Rectal smooth muscle tissue (tissue), 1 donor: ENCODE measurements around the gene NCOA1.
"Not testable (repeated sequence)": the region's sequence is repeated elsewhere in the genome, so short reads cannot be mapped to it uniquely, and the experiment has no call there.

ENCODE experiments used
- H3K27ac ChIP-seq: one replicate; pipeline ENCODE4 v1.7.0; 2013; ENCODE audit warnings: low read depth, low read length, inconsistent platforms
- H3K27me3 ChIP-seq: one replicate; pipeline ENCODE4 v1.7.0; 2013; ENCODE audit warnings: low read length; ENCODE audit not compliant: control insufficient read depth, insufficient read depth
- H3K36me3 ChIP-seq: one replicate; pipeline ENCODE4 v1.7.0; 2013; ENCODE audit warnings: low read length; ENCODE audit not compliant: control insufficient read depth, insufficient read depth
- H3K4me1 ChIP-seq: one replicate; pipeline ENCODE4 v1.7.0; 2013; ENCODE audit warnings: low read length; ENCODE audit not compliant: control insufficient read depth, insufficient read depth
- H3K4me3 ChIP-seq: one replicate; pipeline ENCODE4 v1.7.0; 2013; ENCODE audit warnings: low read length
- H3K9ac ChIP-seq: one replicate; pipeline ENCODE4 v1.7.0; 2013; ENCODE audit warnings: low read length

NCOA1 gene

DNA sequence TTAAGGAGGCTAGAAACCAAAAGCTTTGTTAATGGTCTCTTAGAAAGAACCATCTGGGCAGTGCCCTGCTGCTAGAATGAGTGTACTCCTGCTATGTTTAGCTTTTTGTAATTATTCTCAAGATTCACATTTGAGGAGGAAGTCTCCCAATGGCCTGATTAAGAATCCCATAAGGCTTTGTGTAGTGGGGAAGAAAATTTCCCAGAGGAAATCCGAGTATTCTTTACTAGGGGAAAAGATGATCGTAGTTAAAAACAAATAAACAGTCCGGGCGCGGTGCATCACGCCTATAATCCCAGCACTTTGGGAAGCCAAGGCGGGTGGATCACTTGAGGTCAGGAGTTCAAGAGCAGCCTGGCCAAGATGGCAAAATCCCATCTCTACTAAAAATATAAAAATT is 184.3 kb downstream of the NCOA1 start:
- Histone ChIP-seq H3K27me3 (no peaks in the 10 kb centered on the region), H3K36me3 (peaks cover 3% of the 10 kb centered on the region), H3K4me3 (no peak overlapping the region), H3K27ac (no peak overlapping the region), H3K9ac (no peak overlapping the region), H3K4me1 (no peaks in the 10 kb centered on the region)

DNA sequence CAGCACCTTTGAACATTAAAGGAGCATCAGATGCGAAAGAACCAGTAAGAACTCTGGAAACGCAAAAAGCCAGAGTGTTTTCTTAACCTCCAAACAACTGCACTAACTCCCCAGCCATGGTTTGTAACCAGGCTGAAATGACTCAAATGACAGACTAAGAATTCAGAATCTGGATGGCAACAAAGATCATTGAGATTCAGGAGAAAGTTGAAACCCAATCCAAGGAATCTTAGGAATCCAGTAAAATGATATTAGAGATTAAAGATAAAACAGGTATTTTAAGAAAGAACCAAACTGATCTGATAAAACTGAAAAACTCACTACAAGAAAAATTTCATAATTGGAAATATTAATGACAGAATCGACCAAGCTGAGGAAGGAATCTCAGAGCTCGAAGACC is 185.4 kb downstream of the NCOA1 start:
- H3K9ac ChIP-seq = no peak overlapping the region
- H3K36me3 ChIP-seq = peaks cover 3% of the 10 kb centered on the region

DNA sequence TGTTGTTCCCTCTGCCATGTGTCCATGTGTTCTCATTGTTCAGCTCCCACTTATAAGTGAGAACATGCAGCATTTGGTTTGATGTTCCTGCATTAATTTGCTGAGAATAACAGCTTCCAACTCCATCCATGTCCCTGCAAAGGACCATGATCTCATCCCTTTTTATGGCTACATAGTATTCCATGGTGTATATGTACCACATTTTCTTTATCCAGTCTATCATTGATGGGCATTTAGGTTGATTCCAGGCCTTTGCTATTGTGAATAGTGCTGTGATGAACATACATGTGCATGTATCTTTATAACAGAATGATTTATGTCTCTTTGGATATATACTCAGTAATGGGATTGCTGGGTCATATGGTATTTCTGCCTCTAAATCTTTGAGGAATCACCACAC is 187.0 kb downstream of the NCOA1 start:
- not testable (repeated sequence) for H3K4me3 ChIP-seq, H3K27ac ChIP-seq, H3K9ac ChIP-seq, H3K4me1 ChIP-seq, H3K27me3 ChIP-seq, H3K36me3 ChIP-seq

More for the DNA sequence above, 185.4 kb downstream of the NCOA1 start:
- no peaks in the 10 kb centered on the region for H3K27me3 ChIP-seq
- H3K4me1 ChIP-seq = no peaks in the 10 kb centered on the region
- H3K27ac ChIP-seq = no peak overlapping the region
- no peak overlapping the region for H3K4me3 ChIP-seq

DNA sequence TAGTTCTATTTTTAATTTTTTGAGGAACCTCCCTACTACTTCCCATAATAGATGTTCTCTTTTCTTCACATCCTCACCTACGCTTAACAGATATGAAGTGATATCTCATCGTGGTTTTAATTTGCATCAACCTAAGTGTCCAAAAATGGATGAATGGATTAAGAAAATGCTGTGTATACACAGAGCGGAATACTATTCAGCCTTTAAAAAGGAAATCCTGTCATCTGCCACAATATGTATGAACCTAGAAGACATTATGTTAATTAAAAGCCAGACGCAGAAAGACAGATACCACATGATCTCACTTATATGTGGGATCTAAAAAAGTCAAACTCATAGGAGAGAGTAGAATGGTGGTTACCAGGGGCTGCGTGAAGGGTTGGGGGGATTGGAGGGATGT is 189.1 kb downstream of the NCOA1 start:
- Histone ChIP-seq H3K27me3 (no peaks in the 10 kb centered on the region), H3K4me1 (no peaks in the 10 kb centered on the region), H3K36me3 (no peaks in the 10 kb centered on the region), H3K4me3 (no peak overlapping the region), H3K27ac (no peak overlapping the region), H3K9ac (no peak overlapping the region)

DNA sequence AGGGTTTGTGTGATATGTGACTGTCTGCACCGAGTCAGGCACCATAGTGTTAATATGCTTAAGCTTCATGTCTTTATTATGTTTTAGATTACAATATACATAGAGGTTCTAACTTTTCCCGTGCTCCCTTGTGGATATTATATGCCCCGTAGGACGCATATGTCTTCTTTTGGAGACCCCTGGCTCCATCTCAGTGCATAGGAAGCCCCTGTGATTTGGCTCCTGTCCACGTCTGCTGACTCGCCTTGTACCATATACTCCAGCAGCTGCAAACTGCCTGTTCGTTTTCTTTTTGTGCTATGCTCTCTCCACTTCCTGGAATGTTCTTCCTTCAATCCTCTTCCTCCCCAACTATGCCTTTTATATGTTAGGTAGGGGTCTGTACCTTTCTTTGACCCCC is 191.2 kb downstream of the NCOA1 start:
- H3K36me3 ChIP-seq = no peaks in the 10 kb centered on the region
- no peak overlapping the region for H3K4me3 ChIP-seq
- no peak overlapping the region for H3K27ac ChIP-seq
- no peaks in the 10 kb centered on the region for H3K4me1 ChIP-seq
- H3K9ac ChIP-seq = no peak overlapping the region
- no peaks in the 10 kb centered on the region for H3K27me3 ChIP-seq

DNA sequence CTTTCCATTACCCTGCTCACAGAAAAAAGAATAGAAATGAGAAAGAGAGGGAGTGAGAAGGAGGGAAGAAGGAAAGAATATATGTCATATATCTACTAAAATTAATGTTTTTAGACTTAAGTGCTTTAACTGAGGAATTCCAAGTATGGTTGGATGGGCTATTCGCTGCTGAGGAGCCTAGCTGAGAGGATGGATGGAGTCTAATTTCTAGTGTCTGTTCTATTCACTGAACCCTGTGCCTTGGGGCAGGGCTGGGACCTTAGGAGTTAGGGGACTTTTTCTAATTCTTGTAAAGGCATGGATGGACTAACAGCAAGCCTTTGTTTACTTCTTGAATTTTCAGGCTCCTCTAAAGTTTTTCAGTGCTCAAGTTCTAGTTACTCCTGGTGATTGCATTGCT is 192.4 kb downstream of the NCOA1 start:
- Histone ChIP-seq H3K27me3 (no peaks in the 10 kb centered on the region), H3K36me3 (no peaks in the 10 kb centered on the region), H3K4me1 (no peaks in the 10 kb centered on the region), H3K27ac (no peak overlapping the region), H3K9ac (no peak overlapping the region), H3K4me3 (no peak overlapping the region)

DNA sequence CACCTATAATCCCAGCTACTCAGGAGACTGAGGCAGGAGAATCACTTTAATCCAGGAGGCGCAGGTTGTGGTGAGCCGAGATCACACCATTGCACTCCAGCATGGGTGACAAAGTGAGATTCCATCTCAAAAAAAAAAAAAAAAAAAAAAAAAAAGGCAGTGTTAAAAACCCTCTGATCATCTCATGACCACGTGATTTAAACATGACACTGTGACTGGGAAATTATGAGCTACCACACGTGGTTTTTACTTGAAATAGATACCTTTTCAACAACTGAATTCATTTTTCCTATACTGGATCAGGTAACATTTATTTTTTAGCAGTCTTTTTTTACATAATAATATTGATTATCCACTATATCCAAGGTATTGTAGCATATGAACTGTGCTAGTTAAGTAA is 199.5 kb downstream of the NCOA1 start:
- no peak overlapping the region for H3K9ac ChIP-seq
- H3K27ac ChIP-seq = no peak overlapping the region
- no peak overlapping the region for H3K4me3 ChIP-seq
- no peaks in the 10 kb centered on the region for H3K4me1 ChIP-seq
- no peaks in the 10 kb centered on the region for H3K27me3 ChIP-seq
- no peaks in the 10 kb centered on the region for H3K36me3 ChIP-seq

DNA sequence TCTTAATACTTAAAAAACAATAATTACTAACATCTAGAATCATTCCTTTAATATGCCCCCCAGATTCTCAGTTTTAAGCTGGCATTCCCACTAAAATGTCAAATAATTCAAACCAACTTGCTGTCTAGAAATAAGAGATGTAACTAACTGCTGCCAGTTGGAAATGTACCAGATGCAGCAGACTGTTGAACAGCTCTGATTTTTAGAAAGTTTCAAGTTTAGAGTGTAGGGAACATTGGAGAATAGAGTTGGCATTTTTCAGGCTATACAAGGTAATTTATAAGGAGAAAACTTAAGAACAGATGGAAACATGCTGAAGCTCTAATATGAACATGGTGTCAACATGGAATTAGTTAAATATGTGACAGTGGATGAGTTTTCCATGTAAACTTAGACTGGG is 200.8 kb downstream of the NCOA1 start:
- no peak overlapping the region for H3K27ac ChIP-seq
- H3K36me3 ChIP-seq = peaks cover 2% of the 10 kb centered on the region
- no peaks in the 10 kb centered on the region for H3K27me3 ChIP-seq
- H3K4me1 ChIP-seq = no peaks in the 10 kb centered on the region
- H3K9ac ChIP-seq = no peak overlapping the region
- H3K4me3 ChIP-seq = no peak overlapping the region

DNA sequence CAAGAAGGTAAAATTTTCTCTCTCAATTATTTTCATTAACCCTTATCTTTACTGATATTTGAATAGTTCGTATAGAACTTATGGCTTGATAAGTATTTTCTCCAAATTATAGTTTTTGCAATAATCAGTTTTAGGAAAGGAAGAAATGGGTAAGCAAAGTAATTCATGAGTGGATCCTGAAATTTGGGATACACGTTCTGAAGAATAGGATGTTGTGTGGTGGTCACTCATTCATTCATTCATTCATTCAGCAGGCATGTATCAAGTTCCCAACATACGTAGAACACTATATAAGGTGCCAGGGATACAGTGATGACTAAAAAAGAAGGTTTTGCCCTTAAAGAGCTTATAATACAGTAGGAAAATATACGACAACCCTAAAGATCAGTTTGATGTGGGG is 206.7 kb downstream of the NCOA1 start:
- Histone ChIP-seq H3K4me1 (no peaks in the 10 kb centered on the region), H3K9ac (no peak overlapping the region), H3K27ac (no peak overlapping the region), H3K4me3 (no peak overlapping the region), H3K27me3 (no peaks in the 10 kb centered on the region), H3K36me3 (peaks cover 2% of the 10 kb centered on the region)

DNA sequence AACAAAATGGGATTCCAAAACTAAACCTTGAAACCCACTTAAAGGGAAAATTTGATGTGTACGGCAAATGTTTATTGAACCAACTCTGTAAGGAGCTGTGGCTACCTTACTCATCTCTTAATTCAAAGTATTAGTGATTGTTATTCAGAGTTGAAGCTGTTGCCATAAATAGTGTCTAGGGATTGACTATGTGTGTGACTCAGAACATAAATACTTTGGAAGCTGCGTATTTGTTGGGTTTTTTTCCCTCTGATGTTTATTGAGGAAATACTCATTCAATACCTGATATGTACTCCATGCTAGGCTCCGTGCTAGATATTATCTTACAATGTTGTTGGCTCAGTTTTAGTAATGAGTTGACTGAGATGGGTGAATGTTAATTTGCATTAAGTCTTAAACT is 211.7 kb downstream of the NCOA1 start:
- no peak overlapping the region for H3K27ac ChIP-seq
- H3K36me3 ChIP-seq = peaks cover 7% of the 10 kb centered on the region
- no peaks in the 10 kb centered on the region for H3K27me3 ChIP-seq
- H3K9ac ChIP-seq = no peak overlapping the region
- no peaks in the 10 kb centered on the region for H3K4me1 ChIP-seq
- H3K4me3 ChIP-seq = no peak overlapping the region

DNA sequence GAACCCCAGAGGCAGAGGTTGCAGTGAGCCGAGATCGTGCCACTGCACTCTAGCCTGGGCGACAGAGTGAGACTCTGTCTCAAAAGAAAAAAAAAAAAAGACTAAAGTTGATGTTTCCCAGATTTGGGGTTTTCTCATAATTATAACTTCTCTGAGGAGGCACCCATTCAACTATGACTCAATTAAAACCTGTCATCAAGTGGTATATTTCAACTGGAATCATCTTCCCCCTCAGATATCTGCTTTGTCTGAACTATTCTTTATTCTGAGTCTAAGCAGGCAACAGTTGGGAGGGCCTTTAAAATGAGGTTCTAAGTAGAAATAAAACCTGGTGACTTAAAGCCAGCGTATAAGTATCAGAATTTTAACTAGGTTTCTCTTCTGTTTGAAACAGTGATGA is 213.6 kb downstream of the NCOA1 start:
- Histone ChIP-seq H3K9ac (no peak overlapping the region), H3K27ac (no peak overlapping the region), H3K4me3 (no peak overlapping the region), H3K36me3 (peaks cover 7% of the 10 kb centered on the region), H3K4me1 (no peaks in the 10 kb centered on the region), H3K27me3 (no peaks in the 10 kb centered on the region)

DNA sequence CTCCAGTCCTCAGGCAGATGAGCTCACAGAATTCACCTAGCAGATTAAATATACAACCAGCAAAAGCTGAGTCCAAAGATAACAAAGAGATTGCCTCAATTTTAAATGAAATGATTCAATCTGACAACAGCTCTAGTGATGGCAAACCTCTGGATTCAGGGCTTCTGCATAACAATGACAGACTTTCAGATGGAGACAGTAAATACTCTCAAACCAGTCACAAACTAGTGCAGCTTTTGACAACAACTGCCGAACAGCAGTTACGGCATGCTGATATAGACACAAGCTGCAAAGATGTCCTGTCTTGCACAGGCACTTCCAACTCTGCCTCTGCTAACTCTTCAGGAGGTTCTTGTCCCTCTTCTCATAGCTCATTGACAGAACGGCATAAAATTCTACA is 216.1 kb downstream of the NCOA1 start:
- Histone ChIP-seq H3K4me3 (no peak overlapping the region), H3K36me3 (peaks cover 11% of the 10 kb centered on the region), H3K4me1 (no peaks in the 10 kb centered on the region), H3K27ac (no peak overlapping the region), H3K9ac (no peak overlapping the region), H3K27me3 (no peaks in the 10 kb centered on the region)

DNA sequence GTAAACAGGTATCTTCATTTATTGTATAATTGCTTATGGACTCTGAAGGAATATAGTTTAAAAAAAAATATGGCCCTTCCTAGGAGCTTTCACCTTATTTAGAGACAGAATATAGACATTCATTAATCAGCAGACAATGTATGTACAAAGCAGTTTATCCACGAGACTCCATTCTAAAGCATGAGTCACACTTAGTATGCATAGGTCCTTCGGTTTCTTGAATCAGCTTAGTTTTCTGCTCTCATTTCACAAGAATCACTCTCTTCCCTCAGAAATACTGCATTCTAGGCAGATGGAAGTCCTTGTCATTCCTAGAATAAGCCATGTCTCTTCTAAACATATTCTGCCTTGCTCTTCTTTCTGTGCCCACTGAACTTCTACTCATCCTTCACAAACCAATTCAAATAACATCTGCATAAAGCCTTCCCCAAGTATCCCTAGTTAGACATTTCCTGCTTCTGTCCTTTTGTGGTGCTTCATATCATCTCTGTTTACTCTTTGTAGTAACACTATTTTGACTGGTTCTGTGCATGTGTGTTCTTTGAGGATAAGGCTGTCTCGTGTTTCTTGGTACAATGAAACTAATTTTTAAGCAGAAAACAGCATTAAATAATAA is 217.6 kb downstream of the NCOA1 start:
- Histone ChIP-seq H3K9ac (no peak overlapping the region), H3K27ac (no peak overlapping the region), H3K27me3 (no peaks in the 10 kb centered on the region), H3K36me3 (peaks cover 11% of the 10 kb centered on the region), H3K4me3 (no peak overlapping the region), H3K4me1 (no peaks in the 10 kb centered on the region)
